Uterus (tissue), 4 donors: Measurements from ENCODE around the gene COL18A1. TPM values are rescaled to one million over a fixed set of nuclear protein-coding genes. Genes with fewer than 3 reads are reported as not detected.

Source experiments
- DNase-seq, 2 donors: peaks; one replicate each; pipeline ENCODE4 v3.0.0-alpha.2; 2019 to 2020
- H3K27ac ChIP-seq, 2 donors: fragments of 200-600 bp; sonication (generic); 1 replicate in 1 of 2; 2 replicates in 1 of 2; pipeline ENCODE4 v1.5.1; 2016 to 2018
- H3K27me3 ChIP-seq, 2 donors: fragments of 200-600 bp; sonication (generic); one replicate each; pipeline ENCODE4 v1.5.1; 2018 to 2019; ENCODE audit warnings: control low read depth in 1 of 2
- H3K36me3 ChIP-seq, 2 donors: fragments of 200-600 bp; sonication (generic); one replicate each; pipeline ENCODE4 v1.5.1; 2019; ENCODE audit warnings: control low read depth in 1 of 2
- H3K4me1 ChIP-seq, 2 donors: fragments of 200-600 bp; sonication (generic); one replicate each; pipeline ENCODE4 v1.5.1; 2018 to 2019; ENCODE audit warnings: control low read depth in 1 of 2
- H3K4me3 ChIP-seq, 2 donors: fragments of 200-600 bp; sonication (generic); 1 replicate in 1 of 2; 2 replicates in 1 of 2; pipeline ENCODE4 v1.5.1; 2018 to 2019; ENCODE audit warnings: mild to moderate bottlenecking in 1 of 2
- H3K9me3 ChIP-seq, 2 donors: fragments of 200-600 bp; sonication (generic); one replicate each; pipeline ENCODE4 v1.5.1; 2019; ENCODE audit warnings: control low read depth in 1 of 2
- POLR2A ChIP-seq, 2 donors: fragments of 450-650 bp; IDR thresholded peaks; one replicate each; pipeline ENCODE4 v1.6.1; 2016; ENCODE audit warnings: antibody characterized with exemption in 2 of 2, mild to moderate bottlenecking in 1 of 2, moderate library complexity in 1 of 2
- intact Hi-C: fragments of 100-400 bp; cut with DNase I; formaldehyde crosslinking; loops from one replicate; pipeline ENCODE4 v1.15.1; 2023; ENCODE audit warnings: low total_unique reads
- total RNA-seq, 4 donors: library from RNA; depleted of rRNA in 3 of 4; stranded (reverse); fragments of >200 nt in 3 of 4; gene quantifications; one replicate each; pipeline versions ENCODE4 v1.1.0 to v1.2.4, GENCODE V29; 2014 to 2023
- TF ChIP-seq, protein P1 (sequence below), 4 experiments: fragments of 200-600 bp in 2 of 4; fragments of 450-650 bp in 2 of 4; sonication (generic) in 2 of 4; IDR thresholded peaks; one replicate each; pipeline ENCODE4 v1.5.1; 2016 to 2019; ENCODE audit warnings: antibody characterized with exemption in 4 of 4, mild to moderate bottlenecking in 2 of 4, moderate library complexity in 1 of 4
- donor health status: DM: yes; HTN: yes; CAD: no.

COL18A1 gene
- total RNA-seq, 4 donors from 2014 or later, result 73.0 to 223 (median 152) TPM

DNA sequence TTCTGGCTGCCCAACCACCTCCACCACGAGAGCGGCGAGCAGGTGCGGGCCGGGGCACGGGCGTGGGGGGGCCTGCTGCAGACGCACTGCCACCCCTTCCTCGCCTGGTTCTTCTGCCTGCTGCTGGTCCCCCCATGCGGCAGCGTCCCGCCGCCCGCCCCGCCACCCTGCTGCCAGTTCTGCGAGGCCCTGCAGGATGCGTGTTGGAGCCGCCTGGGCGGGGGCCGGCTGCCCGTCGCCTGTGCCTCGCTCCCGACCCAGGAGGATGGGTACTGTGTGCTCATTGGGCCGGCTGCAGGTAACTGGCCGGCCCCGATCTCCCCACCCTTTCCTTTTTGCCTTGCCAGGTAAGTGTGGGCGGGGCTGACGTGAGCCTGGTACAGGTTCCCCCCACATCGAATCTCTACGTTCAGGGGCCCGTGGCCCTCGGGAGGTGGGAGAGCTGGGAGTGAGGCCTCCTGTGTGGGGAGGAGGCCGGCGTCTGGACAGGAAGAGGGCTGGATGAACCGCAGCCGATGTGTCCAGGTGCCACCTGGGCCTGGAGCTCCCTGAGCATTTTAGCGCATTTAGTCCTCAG lies 51.7 kb downstream of the COL18A1 start:
- Histone ChIP-seq H3K4me1 (peaks cover 6 to 22% of the 10 kb centered on the region in 2 donors), H3K27me3 (no peaks in the 10 kb centered on the region), H3K36me3 (no peaks in the 10 kb centered on the region), H3K27ac (no peak overlapping the region), H3K9me3 (no peaks in the 10 kb centered on the region), H3K4me3 (no peak overlapping the region)
- TF ChIP-seq, protein P1, sequence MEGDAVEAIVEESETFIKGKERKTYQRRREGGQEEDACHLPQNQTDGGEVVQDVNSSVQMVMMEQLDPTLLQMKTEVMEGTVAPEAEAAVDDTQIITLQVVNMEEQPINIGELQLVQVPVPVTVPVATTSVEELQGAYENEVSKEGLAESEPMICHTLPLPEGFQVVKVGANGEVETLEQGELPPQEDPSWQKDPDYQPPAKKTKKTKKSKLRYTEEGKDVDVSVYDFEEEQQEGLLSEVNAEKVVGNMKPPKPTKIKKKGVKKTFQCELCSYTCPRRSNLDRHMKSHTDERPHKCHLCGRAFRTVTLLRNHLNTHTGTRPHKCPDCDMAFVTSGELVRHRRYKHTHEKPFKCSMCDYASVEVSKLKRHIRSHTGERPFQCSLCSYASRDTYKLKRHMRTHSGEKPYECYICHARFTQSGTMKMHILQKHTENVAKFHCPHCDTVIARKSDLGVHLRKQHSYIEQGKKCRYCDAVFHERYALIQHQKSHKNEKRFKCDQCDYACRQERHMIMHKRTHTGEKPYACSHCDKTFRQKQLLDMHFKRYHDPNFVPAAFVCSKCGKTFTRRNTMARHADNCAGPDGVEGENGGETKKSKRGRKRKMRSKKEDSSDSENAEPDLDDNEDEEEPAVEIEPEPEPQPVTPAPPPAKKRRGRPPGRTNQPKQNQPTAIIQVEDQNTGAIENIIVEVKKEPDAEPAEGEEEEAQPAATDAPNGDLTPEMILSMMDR (IDR thresholded peaks at IDR 0.05), result no peak
- no peak for TF ChIP-seq POLR2A (IDR thresholded peaks at IDR 0.05)
- DNase-seq, result no peak
- intact Hi-C loops, result no loop called here

DNA sequence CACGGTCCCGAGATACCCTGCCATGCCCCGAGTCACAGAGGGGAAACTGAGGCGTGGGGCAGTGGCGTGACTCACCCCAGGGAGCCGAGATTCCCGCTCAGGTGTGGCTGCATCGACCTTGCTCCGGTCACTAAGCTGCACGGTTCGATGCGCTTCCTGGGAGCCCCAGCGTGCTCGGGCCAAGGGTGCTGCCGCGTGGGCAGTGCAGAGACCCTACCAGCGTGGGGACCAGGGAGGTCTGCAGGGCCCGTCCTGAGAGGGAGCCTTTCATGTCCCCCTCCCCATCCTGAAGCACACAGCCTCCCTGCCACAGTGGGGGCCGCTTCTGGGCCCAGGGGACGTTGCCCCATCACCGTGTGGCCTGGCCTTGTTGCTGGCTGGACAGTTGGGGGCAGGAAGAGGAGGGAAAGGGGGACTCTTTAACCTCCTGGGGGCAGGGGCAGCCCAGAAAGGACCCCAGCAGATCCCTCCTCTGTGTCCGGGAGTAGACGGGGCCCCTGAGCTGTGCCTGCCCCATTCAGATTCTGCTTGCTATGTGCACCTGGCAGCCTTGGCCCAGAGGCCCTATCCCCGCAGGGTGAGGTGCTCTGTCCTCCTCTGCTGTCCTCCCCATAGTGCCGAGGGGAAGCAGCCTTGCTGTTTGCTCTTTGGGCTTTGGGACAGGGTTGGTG lies 52.3 kb downstream of the COL18A1 start:
- no peak for DNase-seq
- no peaks in the 10 kb centered on the region for H3K36me3 ChIP-seq
- H3K27ac ChIP-seq, result no peak overlapping the region
- TF ChIP-seq, protein P1 (IDR thresholded peaks at IDR 0.05), result no peak
- no peak for TF ChIP-seq POLR2A (IDR thresholded peaks at IDR 0.05)
- no peak overlapping the region for H3K4me3 ChIP-seq
- H3K9me3 ChIP-seq, result no peaks in the 10 kb centered on the region
- no peaks in the 10 kb centered on the region for H3K27me3 ChIP-seq
- intact Hi-C loops, result no loop called here
- peaks cover 6 to 22% of the 10 kb centered on the region in 2 donors for H3K4me1 ChIP-seq

DNA sequence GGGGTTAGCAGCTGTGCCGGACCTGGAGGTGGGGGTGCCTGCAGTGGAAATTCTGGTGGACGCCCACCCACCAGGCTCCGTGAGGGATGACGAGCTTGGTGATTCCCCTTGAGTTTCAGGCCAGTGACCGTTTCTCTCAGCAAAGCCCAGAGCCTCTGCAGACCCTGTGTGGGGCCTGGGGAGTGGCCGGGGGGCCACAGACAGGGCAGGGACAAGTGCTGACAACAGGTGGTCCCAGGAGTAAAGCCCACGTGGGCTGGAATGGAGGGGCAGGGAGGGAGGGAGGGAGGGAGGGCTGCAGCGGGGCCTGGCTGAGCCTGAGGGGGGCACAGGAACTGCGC lies 52.8 kb downstream of the COL18A1 start:
- Histone ChIP-seq H3K9me3 (no peaks in the 10 kb centered on the region), H3K27me3 (no peaks in the 10 kb centered on the region), H3K27ac (no peak overlapping the region), H3K36me3 (no peaks in the 10 kb centered on the region), H3K4me3 (no peak overlapping the region), H3K4me1 (peaks cover 6 to 22% of the 10 kb centered on the region in 2 donors)
- TF ChIP-seq, protein P1 (IDR thresholded peaks at IDR 0.05), result no peak
- no peak for TF ChIP-seq POLR2A (IDR thresholded peaks at IDR 0.05)
- DNase-seq, result no peak
- intact Hi-C loops, result no loop called here

DNA sequence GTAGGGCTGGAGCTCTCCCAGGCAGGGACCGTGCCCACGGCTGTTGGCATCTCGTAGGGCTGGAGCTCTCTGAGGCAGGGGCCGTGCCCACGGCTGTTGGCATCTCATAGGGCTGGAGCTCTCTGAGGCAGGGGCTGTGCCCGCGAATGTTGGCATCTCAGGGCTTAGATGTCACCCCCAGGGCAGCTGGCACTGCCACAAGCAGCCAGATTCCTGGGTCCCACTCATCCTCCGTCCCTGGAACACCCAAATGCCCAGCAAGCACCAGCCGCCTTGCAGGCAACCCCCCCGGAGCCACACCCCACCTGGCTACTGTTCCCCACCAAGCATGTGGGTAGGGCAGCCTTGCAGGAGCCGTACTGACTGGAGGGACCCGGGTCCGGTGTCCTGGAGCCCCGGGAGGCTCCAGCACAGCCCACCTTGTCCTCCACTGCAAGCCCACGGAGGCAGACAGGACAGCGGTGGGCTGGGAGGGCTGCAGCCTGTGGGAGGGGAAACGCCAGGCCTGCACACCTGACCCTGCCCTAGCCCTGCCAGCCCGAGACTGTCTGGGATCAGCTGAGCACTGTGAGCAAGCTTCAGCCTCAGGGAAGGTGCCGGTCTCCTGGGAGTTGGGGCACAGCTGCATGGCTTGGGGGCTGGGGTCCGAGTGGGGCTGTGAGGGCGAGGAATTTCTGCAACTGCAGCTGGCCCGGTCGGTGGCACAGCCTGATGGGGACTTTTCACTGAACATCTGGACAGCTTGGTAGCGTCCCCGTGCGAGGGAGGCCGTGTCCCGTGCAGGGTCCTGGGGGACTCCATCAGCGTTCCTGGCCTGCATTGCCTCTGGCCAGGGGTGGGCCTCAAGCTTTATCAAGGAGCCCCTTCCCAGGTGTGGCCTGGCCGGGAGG lies 53.6 kb downstream of the COL18A1 start:
- TF ChIP-seq POLR2A (IDR thresholded peaks at IDR 0.05), result no peak
- TF ChIP-seq, protein P1 (IDR thresholded peaks at IDR 0.05), result no peak
- no peak overlapping the region for H3K4me3 ChIP-seq
- H3K4me1 ChIP-seq, result peaks cover 6 to 22% of the 10 kb centered on the region in 2 donors
- no peaks in the 10 kb centered on the region for H3K9me3 ChIP-seq
- intact Hi-C loops, result no loop called here
- H3K36me3 ChIP-seq, result no peaks in the 10 kb centered on the region
- DNase-seq, result no peak
- H3K27ac ChIP-seq, result no peak overlapping the region
- H3K27me3 ChIP-seq, result no peaks in the 10 kb centered on the region
